ENCODE results near the gene THADA. TPM values are rescaled to one million over a fixed set of nuclear protein-coding genes. Genes with fewer than 3 reads are reported as not detected.

Gene THADA
- total RNA-seq, 2 experiments from 2014 or later = 31.2 to 32.3 TPM

- no TSS peak for BruUV-seq (replicated peaks)
- Histone ChIP-seq H3K36me3 (ENCODE audit: insufficient read depth, low read length) (no peaks in the 10 kb centered on the region), H3K4me2 (ENCODE audit: low read length) (no peak overlapping the region), H3K4me1 (ENCODE audit: insufficient read depth, low read length, poor library complexity, severe bottlenecking) (no peaks in the 10 kb centered on the region), H3K9me2 (ENCODE audit: insufficient read depth, low read length) (no peaks in the 10 kb centered on the region), H3K9me3 (ENCODE audit: low read length) (no peaks in the 10 kb centered on the region), H3K27ac (ENCODE audit: low read depth, low read length, poor library complexity, severe bottlenecking) (no peak overlapping the region), H2AFZ (ENCODE audit: low read length) (no peak overlapping the region), H3K4me3 (ENCODE audit: low read depth, low read length, poor library complexity, severe bottlenecking) (no peak overlapping the region), H3K79me2 (ENCODE audit: insufficient read depth, low read depth, low read length) (no peaks in the 10 kb centered on the region), H4K20me1 (ENCODE audit: insufficient read depth, low read length) (no peaks in the 10 kb centered on the region)
- intact Hi-C loops (cut with micrococcal nuclease; ENCODE audit: unreplicated experiment) = no loop called here
- DNase-seq (ENCODE audit: low spot score) = no peak
- no peak for TF ChIP-seq CTCF (conservative IDR thresholded peaks at IDR 0.05; ENCODE audit: low read length)
- no peak for TF ChIP-seq EZH2phosphoT487 (IDR thresholded peaks at IDR 0.05; ENCODE audit: borderline replicate concordance, low read depth, low read length)
- ChIA-PET CTCF (ENCODE audit: unreplicated experiment) (no interaction called here), POLR2A (interaction anchor here (0.6 kb wide), 1 partner anchor 156 kb away, joined by 3 read pairs; no protein-coding TSS in a partner anchor)
Observed at GRCh38 chr2:43344868-43345373, 250.9 kb downstream of the THADA start.

DNA sequence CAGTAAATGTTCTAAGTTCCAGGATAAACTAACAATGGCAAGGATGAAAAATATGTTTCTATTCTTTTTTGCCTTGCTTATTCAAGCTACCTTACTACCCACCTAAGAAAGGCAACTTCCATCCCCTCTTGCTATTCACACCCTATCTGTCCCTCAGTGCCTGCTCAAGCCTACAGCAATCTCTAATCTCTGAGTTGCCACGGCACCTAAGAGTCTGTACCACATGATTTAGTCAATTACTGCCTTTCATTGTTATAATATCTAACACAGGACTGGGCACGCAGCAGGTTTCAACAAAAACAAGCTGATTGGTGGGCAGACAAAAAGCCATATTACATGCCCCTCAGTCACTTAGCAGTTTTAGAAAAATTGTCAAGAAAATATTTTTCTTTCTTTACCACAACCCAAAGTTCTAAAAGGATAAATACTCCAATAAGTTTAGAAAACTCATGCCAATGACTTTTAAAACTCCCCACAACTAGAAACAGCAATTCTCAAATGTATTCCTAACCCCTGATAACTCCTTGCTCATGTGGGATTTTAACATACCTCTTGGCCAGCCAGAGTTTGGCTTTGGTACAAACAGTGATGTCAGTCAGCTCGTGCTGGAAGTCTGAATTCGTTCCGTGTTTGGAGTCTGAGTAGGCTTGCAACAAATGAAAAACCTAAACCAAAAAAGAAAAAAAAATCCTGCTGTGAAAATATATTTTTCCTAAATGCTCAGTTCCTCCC lies 252.1 kb downstream of the THADA start:
- H3K9me2 ChIP-seq (ENCODE audit: insufficient read depth, low read length) = no peaks in the 10 kb centered on the region
- DNase-seq (ENCODE audit: low spot score) = no peak
- no peaks in the 10 kb centered on the region for H3K36me3 ChIP-seq (ENCODE audit: insufficient read depth, low read length)
- ChIA-PET CTCF (ENCODE audit: unreplicated experiment) (no interaction called here), POLR2A (interaction anchor here (0.9 kb wide), 1 partner anchor 17 kb away, joined by 3 read pairs; no protein-coding TSS in a partner anchor)
- H3K79me2 ChIP-seq (ENCODE audit: insufficient read depth, low read depth, low read length) = no peaks in the 10 kb centered on the region
- no peak overlapping the region for H3K4me2 ChIP-seq (ENCODE audit: low read length)
- no TSS peak for BruUV-seq (replicated peaks)
- H3K27ac ChIP-seq (ENCODE audit: low read depth, low read length, poor library complexity, severe bottlenecking) = no peak overlapping the region
- H3K9me3 ChIP-seq (ENCODE audit: low read length) = no peaks in the 10 kb centered on the region
- intact Hi-C loops (cut with micrococcal nuclease; ENCODE audit: unreplicated experiment) = no loop called here
- no peaks in the 10 kb centered on the region for H3K4me1 ChIP-seq (ENCODE audit: insufficient read depth, low read length, poor library complexity, severe bottlenecking)
- no peaks in the 10 kb centered on the region for H4K20me1 ChIP-seq (ENCODE audit: insufficient read depth, low read length)
- H3K4me3 ChIP-seq (ENCODE audit: low read depth, low read length, poor library complexity, severe bottlenecking) = no peak overlapping the region
- no peak for TF ChIP-seq EZH2phosphoT487 (IDR thresholded peaks at IDR 0.05; ENCODE audit: borderline replicate concordance, low read depth, low read length)
- no peak for TF ChIP-seq CTCF (conservative IDR thresholded peaks at IDR 0.05; ENCODE audit: low read length)
- no peak overlapping the region for H2AFZ ChIP-seq (ENCODE audit: low read length)

Measured in OCI-LY7 (cell line).